ENCODE data around the gene CCDC146.

DNA sequence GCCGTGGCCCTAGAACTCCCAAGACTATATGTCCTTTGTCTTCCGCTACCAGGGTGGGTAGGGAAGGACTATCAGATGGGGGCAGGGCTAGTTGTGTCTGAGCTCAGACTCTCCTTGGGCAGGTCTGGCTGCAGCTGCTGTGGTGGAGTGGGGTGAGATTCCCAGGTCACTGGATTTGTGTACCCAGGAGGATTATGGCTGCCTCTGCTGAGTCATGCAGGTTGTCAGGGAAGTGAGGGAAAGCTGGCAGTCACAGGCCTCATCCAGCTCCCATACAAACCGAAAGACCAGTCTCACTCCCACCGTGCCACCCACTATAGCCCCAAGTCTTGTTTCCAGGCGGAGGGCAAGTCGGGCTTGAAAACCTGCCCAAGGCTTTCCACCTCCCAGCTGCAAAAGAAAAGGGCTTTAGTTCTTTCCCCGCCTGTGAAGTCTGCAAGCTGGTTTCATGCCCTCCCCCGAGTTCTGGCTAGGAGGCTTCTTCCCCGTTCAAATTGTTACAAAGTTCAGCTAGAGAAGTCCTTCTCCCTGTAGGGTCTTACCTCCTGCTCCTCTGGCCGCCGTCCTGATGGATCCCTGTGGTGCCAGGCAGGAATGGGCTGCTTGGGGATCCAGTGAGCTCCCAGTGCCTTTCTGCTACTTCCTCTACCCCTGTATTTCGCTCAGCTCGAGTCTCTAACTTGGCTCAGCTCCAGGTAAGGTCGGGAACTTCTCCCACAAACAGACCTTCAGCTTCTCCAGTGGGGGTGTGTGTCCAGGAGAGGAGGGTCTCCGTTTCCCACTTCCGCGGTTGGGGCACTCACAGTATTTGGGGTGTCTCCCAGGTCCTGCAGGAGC lies 184.0 kb downstream of the CCDC146 start:
- TF ChIP-seq, protein P1, sequence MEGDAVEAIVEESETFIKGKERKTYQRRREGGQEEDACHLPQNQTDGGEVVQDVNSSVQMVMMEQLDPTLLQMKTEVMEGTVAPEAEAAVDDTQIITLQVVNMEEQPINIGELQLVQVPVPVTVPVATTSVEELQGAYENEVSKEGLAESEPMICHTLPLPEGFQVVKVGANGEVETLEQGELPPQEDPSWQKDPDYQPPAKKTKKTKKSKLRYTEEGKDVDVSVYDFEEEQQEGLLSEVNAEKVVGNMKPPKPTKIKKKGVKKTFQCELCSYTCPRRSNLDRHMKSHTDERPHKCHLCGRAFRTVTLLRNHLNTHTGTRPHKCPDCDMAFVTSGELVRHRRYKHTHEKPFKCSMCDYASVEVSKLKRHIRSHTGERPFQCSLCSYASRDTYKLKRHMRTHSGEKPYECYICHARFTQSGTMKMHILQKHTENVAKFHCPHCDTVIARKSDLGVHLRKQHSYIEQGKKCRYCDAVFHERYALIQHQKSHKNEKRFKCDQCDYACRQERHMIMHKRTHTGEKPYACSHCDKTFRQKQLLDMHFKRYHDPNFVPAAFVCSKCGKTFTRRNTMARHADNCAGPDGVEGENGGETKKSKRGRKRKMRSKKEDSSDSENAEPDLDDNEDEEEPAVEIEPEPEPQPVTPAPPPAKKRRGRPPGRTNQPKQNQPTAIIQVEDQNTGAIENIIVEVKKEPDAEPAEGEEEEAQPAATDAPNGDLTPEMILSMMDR (IDR thresholded peaks at IDR 0.05), result no peak
- no peak for TF ChIP-seq POLR2A (IDR thresholded peaks at IDR 0.05)
- no peak for TF ChIP-seq POLR2AphosphoS5 (IDR thresholded peaks at IDR 0.05)
